Esophagus muscularis mucosa (tissue), 4 donors: Measurements from ENCODE around the gene GRAMD4.

Experiments used
- EP300 ChIP-seq: sonication (generic); formaldehyde crosslinking; IDR thresholded peaks from one replicate; pipeline ENCODE4 v1.6.1; 2017; ENCODE audit warnings: antibody characterized with exemption
- POLR2A ChIP-seq: fragments of 450-650 bp; IDR thresholded peaks from one replicate; pipeline ENCODE4 v1.6.1; 2017; ENCODE audit warnings: antibody characterized with exemption, moderate library complexity, mild to moderate bottlenecking, low read depth
- POLR2AphosphoS5 ChIP-seq, 2 donors: sonication (generic); formaldehyde crosslinking; IDR thresholded peaks; one replicate each; pipeline ENCODE4 v1.6.1; 2017; ENCODE audit warnings: antibody characterized with exemption in 2 of 2
- TF ChIP-seq, protein P1 (sequence below), 3 experiments: fragments of 200-600 bp in 2 of 3; fragments of 450-650 bp in 1 of 3; sonication (generic) in 2 of 3; IDR thresholded peaks; one replicate each; pipeline ENCODE4 v1.5.1; 2017 to 2019; ENCODE audit warnings: antibody characterized with exemption in 3 of 3, mild to moderate bottlenecking in 2 of 3, moderate library complexity in 1 of 3

DNA sequence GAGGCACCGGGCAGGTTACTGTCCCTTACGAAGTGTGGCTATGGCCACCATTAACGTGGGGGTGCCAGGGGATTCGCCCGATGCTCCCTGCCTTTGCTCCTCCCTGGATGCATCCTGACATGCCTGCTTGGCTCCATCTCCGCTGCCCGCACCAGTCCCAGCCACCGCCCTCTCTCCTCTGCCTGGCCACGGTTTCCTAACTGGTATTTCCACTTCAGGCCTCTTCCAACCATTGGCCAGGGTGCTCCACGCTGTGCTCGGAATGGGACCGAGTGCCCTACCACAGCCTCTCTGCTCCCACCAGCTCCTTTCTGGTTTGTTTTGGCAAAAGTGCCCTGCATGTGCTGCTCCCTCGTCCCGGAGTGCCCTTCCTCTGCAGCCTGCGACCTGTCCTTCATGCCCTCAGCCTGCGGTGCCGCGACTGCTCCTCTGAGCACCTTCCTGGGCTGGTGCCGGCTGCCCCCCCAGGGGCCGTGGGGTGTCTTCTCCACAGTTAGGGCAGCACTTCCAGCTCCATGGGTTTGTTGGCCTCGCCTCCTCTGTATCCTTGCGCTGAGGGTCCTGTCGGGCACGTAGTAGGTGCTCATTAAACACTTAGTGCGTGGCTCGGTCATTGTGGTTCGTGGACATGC lies 12.6 kb upstream of the GRAMD4 start:
- TF ChIP-seq, protein P1, sequence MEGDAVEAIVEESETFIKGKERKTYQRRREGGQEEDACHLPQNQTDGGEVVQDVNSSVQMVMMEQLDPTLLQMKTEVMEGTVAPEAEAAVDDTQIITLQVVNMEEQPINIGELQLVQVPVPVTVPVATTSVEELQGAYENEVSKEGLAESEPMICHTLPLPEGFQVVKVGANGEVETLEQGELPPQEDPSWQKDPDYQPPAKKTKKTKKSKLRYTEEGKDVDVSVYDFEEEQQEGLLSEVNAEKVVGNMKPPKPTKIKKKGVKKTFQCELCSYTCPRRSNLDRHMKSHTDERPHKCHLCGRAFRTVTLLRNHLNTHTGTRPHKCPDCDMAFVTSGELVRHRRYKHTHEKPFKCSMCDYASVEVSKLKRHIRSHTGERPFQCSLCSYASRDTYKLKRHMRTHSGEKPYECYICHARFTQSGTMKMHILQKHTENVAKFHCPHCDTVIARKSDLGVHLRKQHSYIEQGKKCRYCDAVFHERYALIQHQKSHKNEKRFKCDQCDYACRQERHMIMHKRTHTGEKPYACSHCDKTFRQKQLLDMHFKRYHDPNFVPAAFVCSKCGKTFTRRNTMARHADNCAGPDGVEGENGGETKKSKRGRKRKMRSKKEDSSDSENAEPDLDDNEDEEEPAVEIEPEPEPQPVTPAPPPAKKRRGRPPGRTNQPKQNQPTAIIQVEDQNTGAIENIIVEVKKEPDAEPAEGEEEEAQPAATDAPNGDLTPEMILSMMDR (IDR thresholded peaks at IDR 0.05): no peak
- no peak for TF ChIP-seq POLR2A
- TF ChIP-seq POLR2AphosphoS5 (IDR thresholded peaks at IDR 0.05): no peak
- TF ChIP-seq EP300: no peak
